Endothelial cell of umbilical vein (primary cell): ENCODE measurements around the gene TNS4. TPM values are rescaled to one million over a fixed set of nuclear protein-coding genes. Genes with fewer than 3 reads are reported as not detected.

Source experiments
- BruUV-seq: library from RNA; stranded (reverse); fragments of 400-500 nt; replicated peaks from 2 replicates; lab custom pipeline; 2021; lab: Mats Ljungman, UMichigan
- CTCF ChIA-PET: fragments of 300-600, 350-600 bp; sonication (Branson Sonifier 250); formaldehyde crosslinking; loops from one replicate; lab custom pipeline; 2021; ENCODE audit warnings: antibody characterized with exemption, inconsistent platforms; lab: Charles Lee
- POLR2A ChIA-PET: fragments of 300-600, 350-600 bp; sonication (Branson Sonifier 250); formaldehyde crosslinking; loops from one replicate; lab custom pipeline; 2021; ENCODE audit warnings: antibody characterized with exemption, inconsistent platforms; lab: Charles Lee
- DNase-seq: peaks from one replicate; pipeline ENCODE4 v3.0.0-alpha.2; 2011; ENCODE audit warnings: low read depth, low spot score
- FAIRE-seq: peaks from 2 replicates; lab custom pipeline; 2011; peaks lifted over from hg19 to GRCh38; lab: Jason Lieb, UNC
- H2AFZ ChIP-seq: 2 replicates; pipeline ENCODE4 v1.6.0; 2012; ENCODE audit warnings: low read depth, low read length, control low read depth, inconsistent platforms
- H3K27ac ChIP-seq: 2 replicates; pipeline ENCODE4 v1.5.1; 2011; ENCODE audit warnings: low read depth, mild to moderate bottlenecking, control low read depth, low read length, moderate library complexity; ENCODE audit not compliant: insufficient read depth
- H3K27me3 ChIP-seq, 2 experiments: 2 replicates each; pipeline versions ENCODE4 v1.6.0 to v1.6.1; 2011; ENCODE audit warnings: low read length in 2 of 2, mixed read lengths in 1 of 2; ENCODE audit not compliant: control insufficient read depth in 2 of 2, insufficient read depth in 2 of 2
- H3K36me3 ChIP-seq, 2 experiments: 2 replicates in 1 of 2; 3 replicates in 1 of 2; pipeline ENCODE4 v1.5.1; 2011; ENCODE audit warnings: low read length in 2 of 2, mild to moderate bottlenecking in 1 of 2, moderate library complexity in 1 of 2; ENCODE audit not compliant: control insufficient read depth in 2 of 2, insufficient read depth in 2 of 2; ENCODE audit errors: extremely low read depth in 1 of 2
- H3K4me1 ChIP-seq: 3 replicates; pipeline ENCODE4 v1.5.1; 2011; ENCODE audit warnings: mild to moderate bottlenecking, low read length; ENCODE audit not compliant: control insufficient read depth, insufficient read depth; ENCODE audit errors: extremely low read depth
- H3K4me2 ChIP-seq: 2 replicates; pipeline ENCODE4 v1.6.1; 2011; ENCODE audit warnings: low read length, control low read depth, mixed read lengths; ENCODE audit not compliant: insufficient read depth
- H3K4me3 ChIP-seq, 3 experiments: fragments of 200-600 bp in 1 of 3; sonication (generic), shearing (Covaris generic) in 1 of 3; replicated peaks in 1 of 3; 2 replicates each; pipeline ENCODE4 v1.5.1; 2011 to 2016; ENCODE audit warnings: control low read depth in 3 of 3, low read length in 3 of 3, mild to moderate bottlenecking in 2 of 3, inconsistent platforms in 1 of 3, low read depth in 1 of 3, moderate library complexity in 1 of 3; ENCODE audit not compliant: insufficient read depth in 1 of 3
- H3K79me2 ChIP-seq: 2 replicates; pipeline ENCODE4 v1.6.0; 2012; ENCODE audit warnings: low read length, inconsistent platforms; ENCODE audit not compliant: control insufficient read depth, insufficient read depth
- H3K9ac ChIP-seq: replicated peaks from 2 replicates; pipeline ENCODE3; 2011; ENCODE audit warnings: low read length, control low read depth; ENCODE audit not compliant: insufficient read depth; ENCODE audit errors: extremely low read depth
- H3K9me1 ChIP-seq: replicated peaks from 3 replicates; pipeline ENCODE4 v1.6.0; 2011; ENCODE audit warnings: mild to moderate bottlenecking, low read length; ENCODE audit not compliant: control insufficient read depth, insufficient read depth; ENCODE audit errors: extremely low read depth
- H3K9me3 ChIP-seq: replicated peaks from 2 replicates; pipeline ENCODE4 v1.5.1; 2012; ENCODE audit warnings: low read length, inconsistent platforms; ENCODE audit not compliant: control insufficient read depth, insufficient read depth
- H4K20me1 ChIP-seq: replicated peaks from 2 replicates; pipeline ENCODE3; 2011; ENCODE audit warnings: mild to moderate bottlenecking, low read length; ENCODE audit not compliant: control insufficient read depth, insufficient read depth; ENCODE audit errors: extremely low read depth
- EZH2 ChIP-seq: IDR thresholded peaks from 2 replicates; pipeline ENCODE4 v1.6.1; 2012; ENCODE audit warnings: borderline replicate concordance, low read depth, mild to moderate bottlenecking, moderate library complexity, low read length, inconsistent platforms; ENCODE audit not compliant: severe bottlenecking
- FOS ChIP-seq: IDR thresholded peaks from 2 replicates; pipeline ENCODE4 v1.6.1; 2011; ENCODE audit warnings: mild to moderate bottlenecking, low read length, moderate library complexity, borderline replicate concordance; ENCODE audit not compliant: insufficient read depth
- GATA2 ChIP-seq: IDR thresholded peaks from 2 replicates; pipeline ENCODE4 v1.7.0; 2011; ENCODE audit warnings: low read depth, mild to moderate bottlenecking, moderate library complexity, mixed read lengths, low read length; ENCODE audit not compliant: insufficient read length, insufficient read depth
- JUN ChIP-seq: IDR thresholded peaks from 2 replicates; pipeline ENCODE4 v1.6.1; 2011; ENCODE audit warnings: borderline replicate concordance, low read depth; ENCODE audit not compliant: insufficient read length, insufficient read depth
- MYC ChIP-seq: IDR thresholded peaks from one replicate; pipeline ENCODE4 v1.6.1; 2011; ENCODE audit warnings: mild to moderate bottlenecking, low read depth, low read length
- POLR2A ChIP-seq: IDR thresholded peaks from 2 replicates; pipeline ENCODE4 v1.6.1; 2012; ENCODE audit warnings: low read depth, mild to moderate bottlenecking, control low read depth, low read length
- POLR2AphosphoS5 ChIP-seq: IDR thresholded peaks from 2 replicates; pipeline ENCODE4 v1.6.1; 2012; ENCODE audit warnings: low read depth, mild to moderate bottlenecking, control low read depth, low read length, moderate library complexity; ENCODE audit not compliant: insufficient read depth
- dilution Hi-C: fragments of 300-500 bp; cut with MboI; formaldehyde crosslinking; loops from one replicate; pipeline ENCODE4 v1.15.0; 2019; ENCODE audit warnings: low sequenced_read_pairs; ENCODE audit not compliant: extremely low pct_ligation_motif_present
- intact Hi-C: fragments of 100-400 bp; cut with micrococcal nuclease; formaldehyde crosslinking; loops from one replicate; pipeline ENCODE4 v1.10.0; 2022
- polyA plus RNA-seq, 4 experiments: library from polyadenylated mRNA; depleted of rRNA in 3 of 4; stranded (reverse) in 3 of 4; unstranded in 1 of 4; fragments of >200 nt; gene quantifications; 2 replicates each; pipeline versions ENCODE4 v1.2.1 to v1.2.3, GENCODE V29; 2011 to 2012; ENCODE audit warnings: missing spikeins in 1 of 4
- total RNA-seq: library from RNA; stranded (reverse); gene quantifications from 2 replicates; pipeline ENCODE4 v1.2.3, GENCODE V29; 2021
- TF ChIP-seq, protein P1 (sequence below), 2 donors: IDR thresholded peaks; 1 replicate in 1 of 2; 2 replicates in 1 of 2; pipeline ENCODE4 v1.5.1; 2011; ENCODE audit warnings: low read length in 2 of 2, mild to moderate bottlenecking in 2 of 2, moderate library complexity in 2 of 2, control low read depth in 1 of 2, inconsistent platforms in 1 of 2, low read depth in 1 of 2; ENCODE audit not compliant: insufficient read depth in 1 of 2; ENCODE audit errors: extremely low read depth in 1 of 2
- TF ChIP-seq, protein P2 (sequence below): IDR thresholded peaks from 2 replicates; pipeline ENCODE4 v1.6.1; 2011; ENCODE audit not compliant: insufficient read depth, insufficient read length

The TNS4 gene
- total and polyA plus RNA-seq, 2 donors (not counting 3 experiments of a cell fraction or from before 2014, with no cell fraction given): not detected

DNA sequence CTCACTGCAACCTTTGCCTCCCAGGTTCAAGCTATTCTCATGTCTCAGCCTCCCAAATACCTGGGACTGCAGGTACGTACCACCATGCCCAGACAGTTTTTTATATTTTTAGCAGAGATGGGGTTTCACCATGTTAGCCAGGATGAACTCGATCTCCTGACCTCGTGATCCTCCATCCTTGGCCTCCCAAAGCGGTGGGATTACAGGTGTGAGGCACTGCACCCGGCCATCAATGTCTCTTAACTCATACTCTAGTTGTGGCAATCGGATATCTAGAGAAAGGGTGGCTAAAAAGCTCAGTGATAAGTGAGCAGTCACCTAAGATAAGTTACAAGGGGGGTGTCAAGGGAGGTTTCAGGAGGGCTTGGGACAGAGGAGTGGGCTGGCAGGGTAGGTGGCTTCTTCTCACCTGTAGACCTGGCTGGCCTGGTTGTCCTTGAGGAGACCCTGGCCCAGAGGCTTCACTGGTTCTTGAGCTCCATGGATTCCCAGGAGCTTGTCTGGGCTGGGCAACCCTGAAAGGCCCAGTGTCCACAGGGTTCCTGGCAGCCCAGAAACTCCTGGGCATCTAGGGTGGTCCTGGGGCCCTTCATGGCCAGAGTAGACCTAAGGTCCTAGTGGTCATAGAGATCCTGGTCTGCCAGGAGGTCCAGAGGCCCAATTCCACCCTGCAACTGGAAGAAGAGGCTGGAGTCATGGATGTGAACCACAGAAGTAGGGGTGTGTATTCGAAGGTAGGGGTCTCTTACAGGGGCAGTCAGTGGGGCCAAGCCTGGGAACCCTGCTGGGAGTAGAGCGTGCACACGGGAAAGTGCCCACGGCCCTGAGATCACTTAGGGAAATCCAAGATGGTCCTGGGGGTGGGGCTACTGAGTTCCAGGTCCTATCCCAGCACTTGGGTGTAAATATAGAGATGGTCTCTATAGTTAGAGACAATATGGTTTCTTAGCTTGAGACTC is 70.9 kb downstream of the TNS4 start:
- Histone ChIP-seq H3K27ac (no peak overlapping the region), H3K4me2 (no peak overlapping the region), H3K9me3 (no peaks in the 10 kb centered on the region), H3K79me2 (no peaks in the 10 kb centered on the region), H3K9me1 (no peaks in the 10 kb centered on the region), H3K4me3 (no peak overlapping the region), H3K36me3 (no peaks in the 10 kb centered on the region), H3K9ac (no peak overlapping the region), H2AFZ (no peak overlapping the region), H3K27me3 (peaks cover 0 to 2% of the 10 kb centered on the region in 2 experiments), H3K4me1 (no peaks in the 10 kb centered on the region), H4K20me1 (no peaks in the 10 kb centered on the region)
- no peak for DNase-seq
- FAIRE-seq: no peak
- TF ChIP-seq EZH2: no peak
- TF ChIP-seq GATA2: no peak
- TF ChIP-seq, protein P1, sequence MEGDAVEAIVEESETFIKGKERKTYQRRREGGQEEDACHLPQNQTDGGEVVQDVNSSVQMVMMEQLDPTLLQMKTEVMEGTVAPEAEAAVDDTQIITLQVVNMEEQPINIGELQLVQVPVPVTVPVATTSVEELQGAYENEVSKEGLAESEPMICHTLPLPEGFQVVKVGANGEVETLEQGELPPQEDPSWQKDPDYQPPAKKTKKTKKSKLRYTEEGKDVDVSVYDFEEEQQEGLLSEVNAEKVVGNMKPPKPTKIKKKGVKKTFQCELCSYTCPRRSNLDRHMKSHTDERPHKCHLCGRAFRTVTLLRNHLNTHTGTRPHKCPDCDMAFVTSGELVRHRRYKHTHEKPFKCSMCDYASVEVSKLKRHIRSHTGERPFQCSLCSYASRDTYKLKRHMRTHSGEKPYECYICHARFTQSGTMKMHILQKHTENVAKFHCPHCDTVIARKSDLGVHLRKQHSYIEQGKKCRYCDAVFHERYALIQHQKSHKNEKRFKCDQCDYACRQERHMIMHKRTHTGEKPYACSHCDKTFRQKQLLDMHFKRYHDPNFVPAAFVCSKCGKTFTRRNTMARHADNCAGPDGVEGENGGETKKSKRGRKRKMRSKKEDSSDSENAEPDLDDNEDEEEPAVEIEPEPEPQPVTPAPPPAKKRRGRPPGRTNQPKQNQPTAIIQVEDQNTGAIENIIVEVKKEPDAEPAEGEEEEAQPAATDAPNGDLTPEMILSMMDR (IDR thresholded peaks at IDR 0.05; ENCODE audit: extremely low read depth in 1 of 2, insufficient read depth in 1 of 2, low read depth in 1 of 2, low read length in 2 of 2): no peak
- TF ChIP-seq, protein P2, sequence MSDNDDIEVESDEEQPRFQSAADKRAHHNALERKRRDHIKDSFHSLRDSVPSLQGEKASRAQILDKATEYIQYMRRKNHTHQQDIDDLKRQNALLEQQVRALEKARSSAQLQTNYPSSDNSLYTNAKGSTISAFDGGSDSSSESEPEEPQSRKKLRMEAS: no peak
- no peak for TF ChIP-seq FOS
- TF ChIP-seq MYC: no peak
- no peak for TF ChIP-seq POLR2A
- TF ChIP-seq JUN: no peak
- TF ChIP-seq POLR2AphosphoS5: no peak
- no TSS peak for BruUV-seq
- intact Hi-C loops: no loop called here
- dilution Hi-C loops: no loop called here
- ChIA-PET POLR2A (no interaction called here), CTCF (interaction anchor here (0.8 to 2.4 kb wide), 6 partner anchors 13 to 103 kb away, joined by 3 to 14 read pairs (median 5); partner anchors contain the start of gene TOP2A)
